HG03064 (cell line): ENCODE measurements around the gene APCDD1L.

Experiments
- ATAC-seq: cut with Tn5 transposase; IDR thresholded peaks from one replicate; pipeline ENCODE4 v1.9.1; 2021; ENCODE audit warnings: low read depth; ENCODE audit not compliant: unreplicated experiment

The APCDD1L gene

GRCh38 chr20:58469616-58470015, 45.6 kb downstream of the APCDD1L start:
- no peak for ATAC-seq

GRCh38 chr20:58467572-58468527, 47.3 kb downstream of the APCDD1L start:
- ATAC-seq: no peak

- no peak for ATAC-seq
Measured at GRCh38 chr20:58466729-58467571, 48.2 kb downstream of the APCDD1L start.

- no peak for ATAC-seq
Measured at GRCh38 chr20:58466095-58466708, 49.0 kb downstream of the APCDD1L start.

- no peak for ATAC-seq
Measured at GRCh38 chr20:58464838-58465237, 50.4 kb downstream of the APCDD1L start.

- no peak for ATAC-seq
Measured at GRCh38 chr20:58463256-58463655, 51.9 kb downstream of the APCDD1L start.

- ATAC-seq: no peak
Measured at GRCh38 chr20:58461899-58462298, 53.3 kb downstream of the APCDD1L start.

GRCh38 chr20:58461104-58461503, 54.1 kb downstream of the APCDD1L start:
- no peak for ATAC-seq

- peak; percentile 27 for ATAC-seq
Measured at GRCh38 chr20:58459058-58459750, 56.0 kb downstream of the APCDD1L start.

- ATAC-seq: peak; percentile 89
Measured at GRCh38 chr20:58458342-58459057, 56.7 kb downstream of the APCDD1L start.

GRCh38 chr20:58457083-58457695, 58.0 kb downstream of the APCDD1L start:
- no peak for ATAC-seq

- no peak for ATAC-seq
Measured at GRCh38 chr20:58454460-58454859, 60.7 kb downstream of the APCDD1L start.

- no peak for ATAC-seq
Measured at GRCh38 chr20:58453391-58453790, 61.8 kb downstream of the APCDD1L start.

GRCh38 chr20:58452667-58453255, 62.4 kb downstream of the APCDD1L start:
- no peak for ATAC-seq

- no peak for ATAC-seq
Measured at GRCh38 chr20:58450254-58450653, 64.9 kb downstream of the APCDD1L start.

GRCh38 chr20:58449681-58450221, 65.4 kb downstream of the APCDD1L start:
- ATAC-seq: no peak

GRCh38 chr20:58448958-58449357, 66.2 kb downstream of the APCDD1L start:
- ATAC-seq: no peak

GRCh38 chr20:58447511-58448391, 67.4 kb downstream of the APCDD1L start:
- no peak for ATAC-seq
